Neural progenitor cell (in vitro differentiated cells): Measurements from ENCODE around the gene TMEM126B. TPM values are rescaled to one million over a fixed set of nuclear protein-coding genes. Genes with fewer than 3 reads are reported as not detected.

Source experiments
- DNase-seq: peaks from one replicate; pipeline ENCODE4 v3.0.0-alpha.2; 2016; ENCODE audit warnings: low spot score
- H2AFZ ChIP-seq: fragments of 200-600 bp; sonication (generic); replicated peaks from 2 replicates; pipeline ENCODE4 v1.6.1; 2016; ENCODE audit warnings: antibody characterized with exemption
- H3F3A ChIP-seq: fragments of 200-600 bp; sonication (generic); 2 replicates; pipeline ENCODE4 v1.6.1; 2016; ENCODE audit warnings: antibody characterized with exemption, low read depth
- H3K27ac ChIP-seq: fragments of 200-600 bp; sonication (generic); 2 replicates; pipeline ENCODE4 v1.5.1; 2016; ENCODE audit warnings: mild to moderate bottlenecking
- H3K27me3 ChIP-seq: fragments of 200-600 bp; sonication (generic); 2 replicates; pipeline ENCODE4 v1.6.1; 2016; ENCODE audit warnings: mild to moderate bottlenecking, moderate library complexity
- H3K36me3 ChIP-seq: fragments of 200-600 bp; sonication (generic); 2 replicates; pipeline ENCODE4 v1.5.1; 2016
- H3K4me1 ChIP-seq: fragments of 200-600 bp; sonication (generic); 2 replicates; pipeline ENCODE4 v1.6.1; 2016; ENCODE audit warnings: mixed run types
- H3K4me2 ChIP-seq: fragments of 200-600 bp; sonication (generic); 2 replicates; pipeline ENCODE4 v1.6.1; 2016
- H3K4me3 ChIP-seq: fragments of 200-600 bp; sonication (generic); 2 replicates; pipeline ENCODE4 v1.5.1; 2016
- H3K79me2 ChIP-seq: fragments of 200-600 bp; sonication (generic); 2 replicates; pipeline ENCODE4 v1.6.1; 2016; ENCODE audit warnings: low read depth
- H3K9ac ChIP-seq: fragments of 200-600 bp; sonication (generic); 2 replicates; pipeline ENCODE4 v1.6.1; 2016
- H3K9me3 ChIP-seq: fragments of 200-600 bp; sonication (generic); 2 replicates; pipeline ENCODE4 v1.5.1; 2016; ENCODE audit warnings: low read depth
- H4K20me1 ChIP-seq: fragments of 200-600 bp; sonication (generic); 2 replicates; pipeline ENCODE4 v1.6.1; 2016; ENCODE audit warnings: low read depth
- H3K27ac Mint-ChIP-seq: 3 replicates; pipeline ENCODE4 v1.8.0; 2021; ENCODE audit warnings: mixed read lengths
- H3K27me3 Mint-ChIP-seq: 2 replicates; pipeline ENCODE4 v1.8.0; 2022; ENCODE audit warnings: low read depth, mild to moderate bottlenecking, inconsistent platforms, moderate library complexity, mixed read lengths; ENCODE audit not compliant: insufficient read depth
- H3K36me3 Mint-ChIP-seq: 3 replicates; pipeline ENCODE4 v1.8.0; 2021; ENCODE audit warnings: mixed read lengths
- H3K4me1 Mint-ChIP-seq: 3 replicates; pipeline ENCODE4 v1.8.0; 2021; ENCODE audit warnings: mixed read lengths
- H3K4me3 Mint-ChIP-seq: 3 replicates; pipeline ENCODE4 v1.8.0; 2021; ENCODE audit warnings: mild to moderate bottlenecking, moderate library complexity, mixed read lengths
- H3K9me3 Mint-ChIP-seq: 3 replicates; pipeline ENCODE4 v1.8.0; 2020; ENCODE audit warnings: mixed read lengths
- CTCF ChIP-seq: fragments of 200-600 bp; sonication (generic); IDR thresholded peaks from 2 replicates; pipeline ENCODE4 v1.5.1; 2017; ENCODE audit warnings: antibody characterized with exemption, mild to moderate bottlenecking
- EZH2 ChIP-seq: fragments of 200-600 bp; sonication (generic); IDR thresholded peaks from 2 replicates; pipeline ENCODE4 v1.6.1; 2017; ENCODE audit warnings: antibody characterized with exemption, mild to moderate bottlenecking, moderate library complexity
- EZH2phosphoT487 ChIP-seq: fragments of 200-600 bp; sonication (generic); IDR thresholded peaks from 2 replicates; pipeline ENCODE4 v1.6.1; 2017; ENCODE audit warnings: antibody characterized with exemption
- total RNA-seq: library from RNA; depleted of rRNA; stranded (reverse); fragments of >200 nt; gene quantifications from 2 replicates; pipeline ENCODE4 v1.2.3, GENCODE V29; 2015; ENCODE audit warnings: low replicate concordance

Gene TMEM126B
- total RNA-seq, 1 donor from 2014 or later, result 110 TPM

GRCh38 chr11:85627332-85627997, 928 bp upstream of the TMEM126B start, which contains the start of gene DLG2:
DLG2 (minus strand) TSS chr11:85627344.
- Histone ChIP-seq H3K36me3 (peaks cover 5% of the 10 kb centered on the region), H3K4me3 (peak within 1 kb of the TSS; percentile 82), H3K4me2 (peak within 1 kb of the TSS; percentile 82)

GRCh38 chr11:85628771-85629341, 463 bp downstream of the TMEM126B start:
- Histone ChIP-seq H3K9me3 (no peaks in the 10 kb centered on the region), H3K27ac (no peak overlapping the region), H3K4me3 (peak overlapping the region; percentile 82), H3F3A (peaks cover 11% of the 10 kb centered on the region), H3K79me2 (peaks cover 58% of the 10 kb centered on the region), H3K4me1 (peaks cover 22% of the 10 kb centered on the region), H3K27me3 (no peaks in the 10 kb centered on the region), H3K9ac (peak overlapping the region; percentile 72), H3K4me2 (peak overlapping the region; percentile 83), H3K36me3 (peaks cover 10% of the 10 kb centered on the region), H2AFZ (peak overlapping the region; percentile 75), H4K20me1 (no peaks in the 10 kb centered on the region)
- Mint-ChIP-seq H3K36me3 (no peaks in the 10 kb centered on the region), H3K27me3 (peaks cover 4% of the 10 kb centered on the region), H3K9me3 (no peaks in the 10 kb centered on the region), H3K4me3 (peak overlapping the region; percentile 97), H3K4me1 (peaks cover 20% of the 10 kb centered on the region), H3K27ac (peak overlapping the region; percentile 93)
- no peak for TF ChIP-seq EZH2phosphoT487
- no peak for TF ChIP-seq CTCF
- TF ChIP-seq EZH2, result no peak
- DNase-seq, result peak; percentile 3

More at GRCh38 chr11:85627332-85627997, 928 bp upstream of the TMEM126B start, which contains the start of gene DLG2:
- TF ChIP-seq EZH2, result no peak
- TF ChIP-seq CTCF, result no peak
- no peak for TF ChIP-seq EZH2phosphoT487
- peak within 1 kb of the TSS; percentile 74 for H2AFZ ChIP-seq
- Mint-ChIP-seq H3K27ac (peak within 1 kb of the TSS; percentile 89), H3K4me3 (peak within 1 kb of the TSS; percentile 97), H3K4me1 (peaks cover 20% of the 10 kb centered on the region), H3K9me3 (no peaks in the 10 kb centered on the region), H3K36me3 (no peaks in the 10 kb centered on the region), H3K27me3 (peaks cover 4% of the 10 kb centered on the region)
- peaks cover 11% of the 10 kb centered on the region for H3F3A ChIP-seq
- H4K20me1 ChIP-seq, result no peaks in the 10 kb centered on the region
- H3K79me2 ChIP-seq, result peaks cover 51% of the 10 kb centered on the region
- no peaks in the 10 kb centered on the region for H3K9me3 ChIP-seq
- peak within 1 kb of the TSS; percentile 40 for H3K9ac ChIP-seq
- peaks cover 22% of the 10 kb centered on the region for H3K4me1 ChIP-seq
- peak; percentile 32 for DNase-seq
- H3K27me3 ChIP-seq, result no peaks in the 10 kb centered on the region
- peak within 1 kb of the TSS; percentile 66 for H3K27ac ChIP-seq

- H3K27ac ChIP-seq, result no peak overlapping the region
- H3K4me3 ChIP-seq, result no peak overlapping the region
- TF ChIP-seq EZH2, result no peak
- no peak for TF ChIP-seq CTCF
- TF ChIP-seq EZH2phosphoT487, result no peak
- Mint-ChIP-seq H3K36me3 (peaks cover 2% of the 10 kb centered on the region), H3K27me3 (no peaks in the 10 kb centered on the region), H3K27ac (no peak overlapping the region), H3K4me3 (no peak overlapping the region), H3K9me3 (no peaks in the 10 kb centered on the region), H3K4me1 (no peaks in the 10 kb centered on the region)
- H3K9me3 ChIP-seq, result no peaks in the 10 kb centered on the region
- no peak overlapping the region for H2AFZ ChIP-seq
- no peak overlapping the region for H3K4me2 ChIP-seq
- H3K36me3 ChIP-seq, result peaks cover 15% of the 10 kb centered on the region
- peaks cover 36% of the 10 kb centered on the region for H3K79me2 ChIP-seq
- no peaks in the 10 kb centered on the region for H3F3A ChIP-seq
- H3K9ac ChIP-seq, result no peak overlapping the region
- no peaks in the 10 kb centered on the region for H3K27me3 ChIP-seq
- H4K20me1 ChIP-seq, result no peaks in the 10 kb centered on the region
- DNase-seq, result no peak
- peaks cover 2% of the 10 kb centered on the region for H3K4me1 ChIP-seq
Measured at GRCh38 chr11:85634747-85635146, 6.4 kb downstream of the TMEM126B start.
